Peyer's patch (tissue), 4 donors: ENCODE data around the gene TDRD12.
"Not testable (repeated sequence)": the region's sequence is repeated elsewhere in the genome, so short reads cannot be mapped to it uniquely, and the experiment has no call there.

Experiments used
- POLR2A ChIP-seq, 2 donors: fragments of 450-650 bp; IDR thresholded peaks; one replicate each; pipeline ENCODE4 v1.5.1; 2017; ENCODE audit warnings: antibody characterized with exemption in 2 of 2, mild to moderate bottlenecking in 2 of 2, moderate library complexity in 2 of 2
- TF ChIP-seq, protein P1 (sequence below), 6 experiments: fragments of 450-650 bp in 4 of 6; fragments of 200-600 bp in 2 of 6; sonication (generic) in 1 of 6; IDR thresholded peaks; one replicate each; pipeline ENCODE4 v1.5.1; 2017 to 2019; ENCODE audit warnings: antibody characterized with exemption in 6 of 6, mild to moderate bottlenecking in 3 of 6, moderate library complexity in 1 of 6

DNA sequence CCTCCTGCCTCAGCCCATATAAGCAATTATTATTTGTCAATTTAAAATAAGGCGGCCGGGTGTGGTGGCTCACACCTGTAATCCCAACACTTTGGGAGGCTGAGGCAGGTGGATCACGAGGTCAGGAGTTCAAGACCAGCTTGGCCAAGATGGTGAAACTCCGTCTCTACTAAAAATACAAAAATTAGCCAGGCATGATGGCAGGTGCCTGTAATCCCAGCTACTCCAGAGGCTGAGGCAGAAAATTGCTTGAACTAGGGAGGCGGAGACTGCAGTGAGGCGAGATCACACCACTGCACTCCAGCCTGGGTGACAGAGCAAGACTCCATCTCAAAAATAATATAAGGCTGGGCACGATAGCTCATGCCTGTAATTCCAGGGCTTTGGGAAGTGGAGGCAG lies 137.3 kb downstream of the TDRD12 start:
- TF ChIP-seq, protein P1, sequence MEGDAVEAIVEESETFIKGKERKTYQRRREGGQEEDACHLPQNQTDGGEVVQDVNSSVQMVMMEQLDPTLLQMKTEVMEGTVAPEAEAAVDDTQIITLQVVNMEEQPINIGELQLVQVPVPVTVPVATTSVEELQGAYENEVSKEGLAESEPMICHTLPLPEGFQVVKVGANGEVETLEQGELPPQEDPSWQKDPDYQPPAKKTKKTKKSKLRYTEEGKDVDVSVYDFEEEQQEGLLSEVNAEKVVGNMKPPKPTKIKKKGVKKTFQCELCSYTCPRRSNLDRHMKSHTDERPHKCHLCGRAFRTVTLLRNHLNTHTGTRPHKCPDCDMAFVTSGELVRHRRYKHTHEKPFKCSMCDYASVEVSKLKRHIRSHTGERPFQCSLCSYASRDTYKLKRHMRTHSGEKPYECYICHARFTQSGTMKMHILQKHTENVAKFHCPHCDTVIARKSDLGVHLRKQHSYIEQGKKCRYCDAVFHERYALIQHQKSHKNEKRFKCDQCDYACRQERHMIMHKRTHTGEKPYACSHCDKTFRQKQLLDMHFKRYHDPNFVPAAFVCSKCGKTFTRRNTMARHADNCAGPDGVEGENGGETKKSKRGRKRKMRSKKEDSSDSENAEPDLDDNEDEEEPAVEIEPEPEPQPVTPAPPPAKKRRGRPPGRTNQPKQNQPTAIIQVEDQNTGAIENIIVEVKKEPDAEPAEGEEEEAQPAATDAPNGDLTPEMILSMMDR (IDR thresholded peaks at IDR 0.05): not testable (repeated sequence)
- not testable (repeated sequence) for TF ChIP-seq POLR2A (IDR thresholded peaks at IDR 0.05)
